Measurements from ENCODE around the gene TMEM272. TPM values are rescaled to one million over a fixed set of nuclear protein-coding genes. Genes with fewer than 3 reads are reported as not detected.
A peak's percentile ranks its signal among the peaks of the same experiment; 100 is the strongest.

TMEM272 gene
- total RNA-seq, 6 donors from 2014 or later = 0.13 to 0.44 (median 0.17) TPM; not detected in 3

- no peak for DNase-seq
- TF ChIP-seq POLR2AphosphoS5 (IDR thresholded peaks at IDR 0.05) (no peak), POLR2A (IDR thresholded peaks at IDR 0.05) (no peak), EP300 (IDR thresholded peaks at IDR 0.05) (no peak), CTCF (IDR thresholded peaks at IDR 0.05) (no peak)
- 80 to 85% methylated on average over 10 to 15 of the region's 15 CpGs for WGBS, 2 donors
- no peak for ATAC-seq (ENCODE audit: low FRiP score in 2 of 2)
- no peak overlapping the region for H3K27ac ChIP-seq
- no peak overlapping the region for H3K4me3 ChIP-seq
- H3K4me1 ChIP-seq = peaks cover 16 to 30% (median 24%) of the 10 kb centered on the region in 4 donors
- H3K9me3 ChIP-seq = no peaks in the 10 kb centered on the region
- H3K36me3 ChIP-seq = peaks cover 0 to 15% (median 2%) of the 10 kb centered on the region in 4 donors
- no peaks in the 10 kb centered on the region for H3K27me3 ChIP-seq
These were observed 76.5 kb downstream of the TMEM272 start for GRCh38 chr13:51768378-51768921.

GRCh38 chr13:51767100-51767499 is 77.9 kb downstream of the TMEM272 start:
- ATAC-seq (ENCODE audit: low FRiP score in 2 of 2) = no peak

GRCh38 chr13:51765142-51765515 is 79.8 kb downstream of the TMEM272 start:
- ATAC-seq (ENCODE audit: low FRiP score in 2 of 2) (no peak), DNase-seq (no peak)
- no peak for TF ChIP-seq POLR2A (IDR thresholded peaks at IDR 0.05)
- TF ChIP-seq EP300 (IDR thresholded peaks at IDR 0.05) = no peak
- TF ChIP-seq POLR2AphosphoS5 (IDR thresholded peaks at IDR 0.05) = no peak
- no peak for TF ChIP-seq CTCF (IDR thresholded peaks at IDR 0.05)
- no peaks in the 10 kb centered on the region for H3K27me3 ChIP-seq
- peak overlapping the region; percentile 64 to 81 (median 74) for H3K27ac ChIP-seq
- WGBS, 2 donors = 61 to 72% methylated on average over 4 of the region's 4 CpGs
- peak overlapping the region in 1 of 4 donors; percentile 27 for H3K4me3 ChIP-seq
- peaks cover 0 to 18% (median 5%) of the 10 kb centered on the region in 4 donors for H3K36me3 ChIP-seq
- H3K4me1 ChIP-seq = peaks cover 16 to 27% (median 19%) of the 10 kb centered on the region in 4 donors
- H3K9me3 ChIP-seq = no peaks in the 10 kb centered on the region

More at GRCh38 chr13:51767100-51767499, 77.9 kb downstream of the TMEM272 start:
- peaks cover 16 to 31% (median 24%) of the 10 kb centered on the region in 4 donors for H3K4me1 ChIP-seq
- no peaks in the 10 kb centered on the region for H3K27me3 ChIP-seq
- H3K36me3 ChIP-seq = peaks cover 0 to 13% (median 2%) of the 10 kb centered on the region in 4 donors
- no peak for TF ChIP-seq CTCF (IDR thresholded peaks at IDR 0.05)
- TF ChIP-seq POLR2A (IDR thresholded peaks at IDR 0.05) = no peak
- no peak for TF ChIP-seq POLR2AphosphoS5 (IDR thresholded peaks at IDR 0.05)
- TF ChIP-seq EP300 (IDR thresholded peaks at IDR 0.05) = no peak
- no peaks in the 10 kb centered on the region for H3K9me3 ChIP-seq
- H3K27ac ChIP-seq = no peak overlapping the region
- DNase-seq = no peak
- 93 to 96% methylated on average over 5 to 8 of the region's 8 CpGs for WGBS, 2 donors
- no peak overlapping the region for H3K4me3 ChIP-seq

- H3K27me3 ChIP-seq = no peaks in the 10 kb centered on the region
- no peaks in the 10 kb centered on the region for H3K9me3 ChIP-seq
- DNase-seq (peak in 1 of 2 donors; percentile 75), ATAC-seq (ENCODE audit: low FRiP score in 2 of 2) (peak; percentile 77 to 79)
- peak overlapping the region; percentile 64 to 81 (median 74) for H3K27ac ChIP-seq
- peak overlapping the region in 1 of 4 donors; percentile 27 for H3K4me3 ChIP-seq
- H3K4me1 ChIP-seq = peaks cover 14 to 21% (median 16%) of the 10 kb centered on the region in 4 donors
- TF ChIP-seq POLR2A (IDR thresholded peaks at IDR 0.05) (no peak), EP300 (IDR thresholded peaks at IDR 0.05) (peak in 1 of 4 donors; percentile 25), CTCF (IDR thresholded peaks at IDR 0.05) (no peak), POLR2AphosphoS5 (IDR thresholded peaks at IDR 0.05) (peak in 1 of 2 donors; percentile 50)
- peaks cover 3 to 18% (median 5%) of the 10 kb centered on the region in 4 donors for H3K36me3 ChIP-seq
- WGBS, 2 donors = 21 to 28% methylated on average over 9 to 12 of the region's 12 CpGs
These were observed 80.5 kb downstream of the TMEM272 start for GRCh38 chr13:51764184-51765141.
